HG02970 (cell line): Measurements from ENCODE around the gene BCL7A.
"Not testable (repeated sequence)": the region's sequence is repeated elsewhere in the genome, so short reads cannot be mapped to it uniquely, and the experiment has no call there.

Experiments used
- ATAC-seq: cut with Tn5 transposase; IDR thresholded peaks from one replicate; pipeline ENCODE4 v1.9.1; 2021; ENCODE audit warnings: mild to moderate bottlenecking, moderate library complexity, moderate number of reproducible peaks; ENCODE audit not compliant: unreplicated experiment, low FRiP score

The BCL7A gene

GRCh38 chr12:122024132-122024785, 2.6 kb downstream of the BCL7A start:
- no peak for ATAC-seq

GRCh38 chr12:122026706-122027333, 5.1 kb downstream of the BCL7A start:
- ATAC-seq, result no peak

- ATAC-seq, result no peak
Observed at GRCh38 chr12:122028165-122028904, 6.7 kb downstream of the BCL7A start.

GRCh38 chr12:122028905-122029560, 7.3 kb downstream of the BCL7A start:
- ATAC-seq, result no peak

- no peak for ATAC-seq
Observed at GRCh38 chr12:122029620-122030423, 8.1 kb downstream of the BCL7A start.

- no peak for ATAC-seq
Observed at GRCh38 chr12:122030424-122031035, 8.8 kb downstream of the BCL7A start.

GRCh38 chr12:122031342-122032216, 9.9 kb downstream of the BCL7A start:
- ATAC-seq, result no peak

GRCh38 chr12:122032580-122032979, 10.9 kb downstream of the BCL7A start:
- ATAC-seq, result no peak

GRCh38 chr12:122035292-122035691, 13.6 kb downstream of the BCL7A start:
- no peak for ATAC-seq

- ATAC-seq, result no peak
Observed at GRCh38 chr12:122036153-122036552, 14.5 kb downstream of the BCL7A start.

- no peak for ATAC-seq
Observed at GRCh38 chr12:122040579-122041386, 19.1 kb downstream of the BCL7A start.

- ATAC-seq, result not testable (repeated sequence)
Observed at GRCh38 chr12:122041458-122041857, 19.8 kb downstream of the BCL7A start.

GRCh38 chr12:122042910-122043309, 21.2 kb downstream of the BCL7A start:
- ATAC-seq, result no peak

GRCh38 chr12:122043476-122043875, 21.8 kb downstream of the BCL7A start:
- ATAC-seq, result no peak

GRCh38 chr12:122045262-122045661, 23.6 kb downstream of the BCL7A start:
- ATAC-seq, result no peak

- ATAC-seq, result no peak
Observed at GRCh38 chr12:122046145-122046544, 24.5 kb downstream of the BCL7A start.

- ATAC-seq, result no peak
Observed at GRCh38 chr12:122048151-122048550, 26.5 kb downstream of the BCL7A start.

GRCh38 chr12:122049827-122050226, 28.1 kb downstream of the BCL7A start:
- ATAC-seq, result no peak
